Spleen (tissue), 7 donors: ENCODE results near the gene BUD31.
A peak's percentile ranks its signal among the peaks of the same experiment; 100 is the strongest.

ENCODE experiments used
- POLR2A ChIP-seq, 3 donors: fragments of 450-650 bp; IDR thresholded peaks; one replicate each; pipeline ENCODE4 v1.5.1; 2017; ENCODE audit warnings: antibody characterized with exemption in 3 of 3, mild to moderate bottlenecking in 1 of 3
- POLR2AphosphoS5 ChIP-seq, 3 donors: sonication (generic); formaldehyde crosslinking; IDR thresholded peaks; one replicate each; pipeline ENCODE4 v1.5.1; 2017; ENCODE audit warnings: antibody characterized with exemption in 3 of 3
- TF ChIP-seq, protein P1 (sequence below), 11 experiments: fragments of 200-600 bp in 7 of 11; fragments of 450-650 bp in 4 of 11; sonication (generic) in 4 of 11; IDR thresholded peaks in 8 of 11; conservative IDR thresholded peaks in 3 of 11; 1 replicate in 7 of 11; 2 replicates in 4 of 11; pipeline versions ENCODE4 v1.4.0 to v1.8.0; 2016 to 2021; ENCODE audit warnings: antibody characterized with exemption in 11 of 11, inconsistent platforms in 4 of 11, mild to moderate bottlenecking in 1 of 11
- donor health status: DM: no; HTN: no; CAD: no; lungs with moderate emphysema.
- donor health status: DM: no; HTN: no; CAD: no.
- donor health status: DM: no; HTN: no; CAD: no.

- TF ChIP-seq POLR2AphosphoS5 (IDR thresholded peaks at IDR 0.05): peak in 1 of 3 donors; percentile 70
- TF ChIP-seq, protein P1, sequence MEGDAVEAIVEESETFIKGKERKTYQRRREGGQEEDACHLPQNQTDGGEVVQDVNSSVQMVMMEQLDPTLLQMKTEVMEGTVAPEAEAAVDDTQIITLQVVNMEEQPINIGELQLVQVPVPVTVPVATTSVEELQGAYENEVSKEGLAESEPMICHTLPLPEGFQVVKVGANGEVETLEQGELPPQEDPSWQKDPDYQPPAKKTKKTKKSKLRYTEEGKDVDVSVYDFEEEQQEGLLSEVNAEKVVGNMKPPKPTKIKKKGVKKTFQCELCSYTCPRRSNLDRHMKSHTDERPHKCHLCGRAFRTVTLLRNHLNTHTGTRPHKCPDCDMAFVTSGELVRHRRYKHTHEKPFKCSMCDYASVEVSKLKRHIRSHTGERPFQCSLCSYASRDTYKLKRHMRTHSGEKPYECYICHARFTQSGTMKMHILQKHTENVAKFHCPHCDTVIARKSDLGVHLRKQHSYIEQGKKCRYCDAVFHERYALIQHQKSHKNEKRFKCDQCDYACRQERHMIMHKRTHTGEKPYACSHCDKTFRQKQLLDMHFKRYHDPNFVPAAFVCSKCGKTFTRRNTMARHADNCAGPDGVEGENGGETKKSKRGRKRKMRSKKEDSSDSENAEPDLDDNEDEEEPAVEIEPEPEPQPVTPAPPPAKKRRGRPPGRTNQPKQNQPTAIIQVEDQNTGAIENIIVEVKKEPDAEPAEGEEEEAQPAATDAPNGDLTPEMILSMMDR (IDR thresholded peaks at IDR 0.05 in 8 of 11, conservative IDR thresholded peaks at IDR 0.05 in 3 of 11): no peak
- TF ChIP-seq POLR2A (IDR thresholded peaks at IDR 0.05): no peak
Measured at GRCh38 chr7:99396418-99397296, 12.1 kb upstream of the BUD31 start.
